Measurements from ENCODE around the gene APPL2.
A peak's percentile ranks its signal among the peaks of the same experiment; 100 is the strongest.

The APPL2 gene, protein sequence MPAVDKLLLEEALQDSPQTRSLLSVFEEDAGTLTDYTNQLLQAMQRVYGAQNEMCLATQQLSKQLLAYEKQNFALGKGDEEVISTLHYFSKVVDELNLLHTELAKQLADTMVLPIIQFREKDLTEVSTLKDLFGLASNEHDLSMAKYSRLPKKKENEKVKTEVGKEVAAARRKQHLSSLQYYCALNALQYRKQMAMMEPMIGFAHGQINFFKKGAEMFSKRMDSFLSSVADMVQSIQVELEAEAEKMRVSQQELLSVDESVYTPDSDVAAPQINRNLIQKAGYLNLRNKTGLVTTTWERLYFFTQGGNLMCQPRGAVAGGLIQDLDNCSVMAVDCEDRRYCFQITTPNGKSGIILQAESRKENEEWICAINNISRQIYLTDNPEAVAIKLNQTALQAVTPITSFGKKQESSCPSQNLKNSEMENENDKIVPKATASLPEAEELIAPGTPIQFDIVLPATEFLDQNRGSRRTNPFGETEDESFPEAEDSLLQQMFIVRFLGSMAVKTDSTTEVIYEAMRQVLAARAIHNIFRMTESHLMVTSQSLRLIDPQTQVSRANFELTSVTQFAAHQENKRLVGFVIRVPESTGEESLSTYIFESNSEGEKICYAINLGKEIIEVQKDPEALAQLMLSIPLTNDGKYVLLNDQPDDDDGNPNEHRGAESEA

DNA sequence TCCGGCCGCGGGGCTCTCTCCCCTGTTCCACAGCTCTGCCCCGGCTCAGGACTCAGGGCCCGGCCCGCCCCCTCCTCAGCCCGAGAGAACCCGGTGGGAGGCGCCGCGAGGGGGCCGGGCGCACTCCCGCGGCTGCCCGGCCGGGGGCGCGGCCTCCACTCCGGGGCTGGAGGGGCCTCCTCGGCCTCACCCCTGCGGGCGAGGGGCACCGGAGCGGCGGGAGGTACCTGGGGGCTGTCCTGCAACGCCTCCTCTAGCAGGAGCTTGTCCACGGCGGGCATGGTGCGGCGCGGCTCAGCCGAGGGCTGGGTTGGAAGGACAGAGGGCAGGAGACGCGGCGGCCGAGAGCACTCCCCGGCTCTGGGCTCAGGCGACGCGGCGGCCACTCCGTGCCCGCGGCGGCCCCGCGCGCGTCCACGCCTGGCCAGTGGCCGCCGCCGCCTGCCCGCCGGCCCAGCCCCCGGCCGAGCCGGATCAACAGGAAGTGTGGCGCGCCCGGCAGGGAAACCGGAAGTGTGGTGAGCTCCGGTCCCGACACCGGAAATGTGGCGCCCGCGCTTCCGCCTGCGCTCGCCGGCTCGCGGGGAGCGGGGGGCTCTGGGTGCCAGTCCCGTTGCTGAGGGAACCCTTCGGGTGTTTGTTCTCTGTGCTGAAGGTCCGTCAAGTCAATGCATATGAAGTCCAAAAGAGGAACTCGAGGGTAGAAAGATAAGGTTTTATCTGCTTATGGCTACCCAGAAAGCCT lies at the start of gene APPL2:
TSS of gene APPL2 (minus strand) at position 443 of the 745 bp plus-strand sequence. CDS start at position 281, 162 bp downstream.
- peak; percentile 97 for DNase-seq

DNA sequence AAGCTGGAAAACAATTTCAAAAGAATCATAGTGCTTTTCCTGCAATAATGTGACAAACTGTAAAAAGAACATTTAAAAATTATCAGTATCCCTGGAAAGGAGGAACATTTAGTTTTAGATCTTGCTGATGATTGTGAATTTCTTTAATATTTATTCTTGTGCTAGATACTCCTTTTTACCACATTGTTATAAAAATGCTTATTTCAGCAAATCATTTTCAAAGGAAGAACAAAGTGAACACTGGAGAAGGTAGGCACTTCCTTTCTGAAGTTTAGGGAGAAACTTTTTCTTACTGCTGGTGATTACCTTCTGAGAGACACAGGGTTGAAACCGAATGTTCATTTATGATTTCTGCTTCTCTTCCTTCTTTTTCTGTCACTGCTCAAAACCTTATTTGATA lies 49.4 kb upstream of the APPL2 start:
- DNase-seq, result no peak

DNA sequence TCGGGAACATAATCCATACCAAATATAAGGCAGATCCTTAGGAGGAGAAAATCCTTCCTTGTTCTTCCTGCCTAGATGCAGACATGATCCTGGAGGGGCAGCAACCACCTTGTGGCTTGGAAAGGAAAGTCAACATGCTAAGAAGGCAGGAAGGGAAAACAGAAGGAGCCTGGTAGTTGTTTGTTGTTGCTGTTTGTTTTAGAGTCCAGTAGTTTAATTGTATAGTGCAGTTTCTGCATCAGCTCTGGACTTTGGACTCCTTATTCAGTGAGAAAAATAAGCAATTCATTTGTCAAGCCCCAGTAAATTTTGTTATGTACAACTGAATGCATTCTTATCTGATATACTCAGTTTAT lies 45.7 kb upstream of the APPL2 start:
- DNase-seq, result peak; percentile 54

DNA sequence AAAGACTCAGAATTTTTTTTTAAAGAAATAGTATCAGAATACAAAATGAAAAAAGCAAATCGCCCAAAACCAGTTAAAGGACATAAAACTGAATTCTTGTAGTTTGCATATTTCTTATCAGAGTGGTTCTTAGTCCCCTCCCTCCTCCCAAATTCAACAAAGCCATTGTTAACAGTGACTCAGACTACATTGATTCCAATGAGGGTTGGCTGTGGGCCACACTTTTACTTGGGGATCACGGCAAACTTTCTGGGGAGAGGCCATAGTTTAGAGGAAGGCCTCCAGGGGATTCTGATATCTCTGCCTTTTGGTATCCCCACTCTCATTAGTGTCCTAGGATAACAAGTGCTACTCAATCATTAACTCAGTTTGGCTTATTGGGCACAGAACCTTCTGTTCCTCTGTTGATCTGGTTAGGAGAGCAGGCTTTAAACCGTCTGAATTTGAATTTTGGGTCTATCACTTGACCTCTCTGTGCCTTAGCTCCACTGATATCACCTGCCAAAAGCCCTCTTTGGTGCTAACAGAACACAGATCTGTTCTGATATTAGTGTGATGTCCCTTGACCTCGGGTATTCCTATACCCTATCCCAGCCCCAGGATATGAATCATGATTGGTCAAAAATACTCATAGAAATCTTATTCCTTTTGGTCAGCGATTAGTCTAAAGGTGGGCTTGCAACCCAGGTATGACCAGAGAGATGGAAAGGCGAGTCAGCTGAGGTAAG lies 45.2 kb upstream of the APPL2 start:
- DNase-seq, result no peak

DNA sequence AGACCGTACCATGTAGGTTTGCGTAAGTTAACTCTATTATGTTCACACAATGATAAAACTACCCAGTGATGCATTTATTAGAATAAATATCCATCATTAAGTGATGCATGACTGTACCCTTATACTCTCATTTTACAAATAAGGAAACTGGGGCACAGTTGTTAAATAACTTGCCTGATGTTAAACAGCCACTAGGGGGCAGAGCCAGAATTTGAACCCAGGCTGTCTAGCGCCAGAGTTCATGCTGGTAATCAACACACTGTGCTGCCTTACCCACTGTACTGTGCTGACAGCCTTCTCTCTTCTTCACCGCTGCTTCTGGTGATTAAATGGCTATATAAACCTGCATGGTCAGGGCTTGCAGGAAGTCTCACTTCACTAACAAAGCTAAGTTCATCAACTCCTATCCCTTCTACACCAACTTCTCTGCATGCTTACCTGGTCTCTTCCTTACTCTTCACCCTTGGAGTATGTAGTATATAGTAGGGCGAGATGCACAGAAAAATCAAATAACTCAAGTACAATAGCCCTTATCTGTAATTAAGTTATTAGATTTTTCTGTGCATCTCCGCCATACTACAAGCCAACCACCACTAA lies 43.6 kb upstream of the APPL2 start:
- peak; percentile 67 for DNase-seq

DNA sequence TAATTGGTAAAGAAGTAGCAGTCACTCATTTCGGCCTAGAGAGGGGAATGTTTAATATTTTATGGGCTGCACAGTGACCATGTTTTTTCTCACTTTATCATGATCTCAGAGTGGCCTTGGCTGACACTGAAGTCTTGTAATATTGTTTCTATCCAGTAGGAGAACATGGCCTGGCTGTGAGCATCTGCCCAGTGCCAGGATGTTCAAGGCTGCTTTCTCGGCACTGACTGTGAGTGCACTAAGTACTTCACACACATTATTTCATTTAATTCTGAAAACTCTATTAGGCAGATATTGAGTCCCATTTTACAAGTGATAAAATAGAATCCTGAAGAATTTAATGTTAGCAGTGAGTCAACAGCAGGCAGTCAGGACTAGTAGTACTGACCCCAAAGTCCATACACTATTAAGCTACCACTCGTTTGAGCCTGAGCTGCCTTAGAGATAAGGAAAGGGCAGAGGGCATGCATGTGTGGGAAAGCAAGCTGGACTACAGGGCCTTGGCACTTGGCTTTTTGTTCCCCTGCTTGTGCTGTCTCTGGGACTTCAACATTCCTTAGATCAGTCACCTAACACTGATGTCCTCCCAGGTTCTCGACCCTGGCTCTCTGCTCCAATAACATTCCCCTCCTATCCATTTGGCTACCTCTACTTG lies 42.2 kb upstream of the APPL2 start:
- peak; percentile 21 for DNase-seq

DNA sequence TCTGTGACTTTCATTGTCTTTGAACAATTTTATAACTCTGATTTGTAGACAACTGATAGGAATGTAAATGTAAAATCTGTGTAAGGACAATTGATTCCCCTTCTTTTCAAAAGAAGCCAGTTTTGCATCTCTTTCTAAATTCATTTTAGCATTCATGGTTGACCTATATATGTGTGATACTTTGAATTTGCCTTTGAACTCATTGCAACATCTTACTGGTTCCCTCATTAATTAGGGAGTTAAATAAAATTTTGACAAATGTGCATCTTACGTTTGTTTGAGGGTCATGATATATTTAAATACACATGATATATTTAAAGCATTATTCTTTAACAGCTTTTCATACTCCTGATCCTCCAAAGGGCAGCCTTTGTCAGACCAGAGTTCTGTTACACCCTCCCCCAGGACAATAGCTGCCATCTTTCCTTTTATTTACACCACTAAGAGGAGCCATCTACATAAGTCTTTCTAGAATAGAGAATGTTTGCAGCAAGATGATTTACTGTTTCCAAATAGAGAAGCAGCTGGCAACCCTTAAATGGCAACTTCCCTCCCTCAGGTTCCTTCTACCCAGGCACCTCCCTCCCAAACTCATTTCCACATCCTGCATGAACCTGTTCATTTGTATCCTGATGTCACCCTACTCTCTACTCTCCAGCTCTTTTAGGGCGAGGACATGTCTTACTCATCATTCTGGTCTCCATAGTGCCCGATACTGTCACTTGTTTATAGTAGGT lies 40.2 kb upstream of the APPL2 start:
- DNase-seq, result peak; percentile 90

DNA sequence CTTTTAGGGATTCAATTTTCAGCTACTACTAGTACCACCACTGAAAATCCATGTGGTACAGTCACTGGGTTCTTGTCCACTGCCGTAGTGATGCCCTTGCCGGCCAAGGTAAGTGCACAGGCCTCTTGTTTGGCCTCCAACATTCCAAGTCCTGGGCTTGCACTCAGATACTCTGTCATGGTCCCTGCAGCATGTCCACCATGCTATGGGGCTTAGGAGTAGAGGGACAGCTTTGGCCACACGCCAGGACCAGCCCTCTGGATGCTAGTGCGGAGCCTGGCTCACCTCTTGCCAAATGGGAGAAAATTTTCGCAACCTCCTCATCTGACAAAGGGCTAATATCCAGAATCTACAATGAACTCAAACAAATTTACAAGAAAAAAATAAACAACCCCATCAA lies 38.6 kb upstream of the APPL2 start:
- DNase-seq, result no peak

DNA sequence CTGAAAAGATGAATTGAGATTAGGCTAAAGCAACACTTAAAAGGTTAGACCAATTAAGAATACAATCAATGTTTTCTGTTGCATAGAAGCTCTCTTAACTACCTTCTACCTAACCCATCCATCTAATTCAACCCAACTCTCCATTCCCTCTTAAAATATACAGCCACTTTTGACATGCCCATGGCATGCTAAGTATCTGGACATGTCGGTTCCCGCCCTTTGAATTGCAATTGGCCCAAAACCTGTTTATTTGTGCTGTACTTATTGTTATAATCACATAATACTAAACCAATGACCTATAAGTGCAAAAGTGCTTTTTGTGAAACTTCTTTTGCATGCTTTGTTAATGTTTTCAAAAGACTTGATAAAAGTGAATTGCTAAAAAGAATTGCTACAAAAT lies 37.6 kb upstream of the APPL2 start:
- DNase-seq, result peak; percentile 67

DNA sequence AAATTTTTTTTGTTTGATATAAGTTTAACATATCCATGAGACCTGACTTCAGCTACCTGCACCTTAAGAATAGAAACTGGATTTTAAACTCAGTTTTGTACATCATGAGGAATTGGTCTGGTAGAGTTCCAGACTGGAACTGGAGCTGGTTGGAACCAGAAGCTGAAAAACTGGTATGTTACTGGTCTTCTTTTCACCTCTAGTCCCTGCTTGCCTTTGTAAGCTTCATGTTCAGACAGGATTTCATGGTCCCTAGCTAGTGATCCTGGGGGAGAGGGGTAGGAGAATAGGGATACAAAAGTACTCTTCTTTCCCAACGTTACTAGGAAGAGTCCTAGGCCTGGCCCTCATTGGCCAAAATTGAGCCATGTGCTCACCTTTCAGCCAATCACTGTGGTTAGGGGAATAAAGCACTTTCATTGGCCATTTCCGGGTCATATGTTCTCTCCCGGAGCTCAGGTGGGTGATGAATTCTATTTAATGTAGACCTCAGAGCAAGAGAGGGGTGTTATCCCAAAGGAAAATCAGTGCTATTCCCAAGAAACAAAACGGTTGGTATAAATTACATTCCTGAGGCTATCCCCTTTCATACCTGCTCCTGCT lies 36.9 kb upstream of the APPL2 start:
- peak; percentile 55 for DNase-seq

DNA sequence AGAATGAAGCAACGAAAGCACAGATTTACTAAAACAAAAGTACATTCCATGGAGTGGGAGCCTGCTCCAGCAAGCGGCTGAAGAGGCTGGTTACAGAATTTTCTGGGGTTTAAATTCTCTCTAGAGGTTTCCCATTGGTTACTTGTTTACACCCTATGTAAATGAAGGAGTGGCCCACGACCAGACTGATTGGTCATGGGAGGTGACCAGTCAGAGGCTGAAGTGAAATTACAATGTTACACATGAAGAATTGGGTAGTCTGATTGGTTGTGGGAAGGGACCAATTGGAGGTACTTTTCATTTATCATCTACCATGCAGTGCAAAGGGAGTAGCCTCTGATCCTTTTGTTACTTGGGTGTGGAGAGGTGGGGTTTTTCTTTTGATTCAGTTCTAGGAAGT lies 36.2 kb upstream of the APPL2 start:
- DNase-seq, result no peak

DNA sequence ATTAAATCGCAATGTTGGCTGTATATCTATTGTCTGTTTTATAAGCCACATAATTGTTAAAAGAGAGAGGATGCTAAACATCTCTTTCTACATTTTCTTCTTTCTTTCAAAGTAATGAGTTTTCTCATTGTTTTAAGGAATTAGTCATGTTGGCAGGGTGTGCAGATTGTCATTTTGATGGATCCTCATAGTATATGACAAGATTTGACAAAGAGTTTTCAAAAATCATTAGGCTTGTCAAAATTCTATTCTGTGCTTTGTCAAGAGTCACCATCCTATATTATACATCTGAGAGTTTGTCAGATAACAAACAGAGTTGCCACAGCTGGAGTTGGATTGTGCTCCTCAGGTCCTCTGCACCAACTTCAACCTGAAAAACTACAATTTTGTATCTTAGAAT lies 35.4 kb upstream of the APPL2 start:
- DNase-seq, result no peak

DNA sequence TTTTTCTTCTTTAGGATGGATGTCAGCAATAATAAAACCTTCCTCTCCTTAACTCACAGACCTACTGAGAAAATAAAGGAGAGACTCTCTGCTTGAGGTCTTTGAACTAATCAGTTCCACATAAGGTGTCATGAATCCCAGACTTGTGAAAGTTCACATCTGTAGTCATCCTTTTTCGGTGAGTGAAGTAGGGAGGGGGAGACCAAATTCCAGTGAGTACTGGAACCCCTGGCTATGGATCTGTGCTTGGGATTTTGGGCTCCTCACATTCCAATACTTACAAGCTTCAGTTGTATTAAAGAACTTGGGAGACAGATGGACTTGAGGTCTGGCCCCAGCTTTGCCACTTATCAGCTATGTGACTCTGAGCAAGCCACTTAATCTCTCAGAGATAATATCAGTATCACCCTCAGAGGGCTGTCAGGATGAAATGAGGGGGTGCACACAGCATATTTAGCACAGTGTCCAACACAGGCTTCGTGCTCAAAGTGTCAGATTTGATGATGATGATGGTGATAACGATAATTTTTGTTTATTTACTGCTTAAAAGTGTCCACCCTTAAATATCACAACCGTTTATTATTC lies 34.8 kb upstream of the APPL2 start:
- DNase-seq, result no peak

DNA sequence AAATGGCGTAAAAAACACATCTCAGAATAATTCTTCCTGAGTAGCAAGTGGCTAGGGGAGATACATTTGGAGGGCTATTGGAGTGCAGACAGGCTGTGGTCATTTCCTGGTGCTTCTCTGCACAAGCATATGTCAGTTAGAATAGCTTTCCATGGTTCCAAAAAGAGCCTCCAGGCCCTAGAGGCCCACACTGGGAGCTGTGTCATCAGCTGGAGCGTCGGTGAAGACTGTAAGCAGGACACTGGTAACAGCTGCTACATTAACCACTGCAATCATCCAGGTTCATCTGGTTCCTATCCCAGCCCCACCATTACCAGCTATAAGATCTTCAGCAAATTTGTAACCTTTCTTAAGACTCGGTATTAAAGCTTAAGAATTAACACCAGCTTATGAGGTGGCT lies 31.7 kb upstream of the APPL2 start:
- DNase-seq, result no peak

DNA sequence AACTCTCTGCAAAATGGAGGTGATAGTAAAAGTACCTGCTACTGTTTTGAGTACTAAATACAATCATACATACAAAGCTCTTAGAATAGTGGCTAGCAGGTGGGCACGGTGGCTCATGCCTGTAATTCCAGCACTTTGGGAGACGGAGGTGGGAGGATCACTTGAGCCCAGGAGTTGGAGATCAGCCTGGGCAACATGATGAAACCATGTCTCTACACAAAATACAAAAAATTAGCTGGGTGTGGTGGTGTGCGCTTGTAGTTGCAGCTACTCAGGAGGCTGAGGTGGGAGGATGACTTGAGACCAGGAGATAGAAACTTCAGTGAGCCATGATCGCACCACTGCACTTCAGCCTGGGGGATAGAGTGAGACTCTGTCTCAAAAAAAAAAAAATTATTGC lies 28.8 kb upstream of the APPL2 start:
- no peak for DNase-seq

DNA sequence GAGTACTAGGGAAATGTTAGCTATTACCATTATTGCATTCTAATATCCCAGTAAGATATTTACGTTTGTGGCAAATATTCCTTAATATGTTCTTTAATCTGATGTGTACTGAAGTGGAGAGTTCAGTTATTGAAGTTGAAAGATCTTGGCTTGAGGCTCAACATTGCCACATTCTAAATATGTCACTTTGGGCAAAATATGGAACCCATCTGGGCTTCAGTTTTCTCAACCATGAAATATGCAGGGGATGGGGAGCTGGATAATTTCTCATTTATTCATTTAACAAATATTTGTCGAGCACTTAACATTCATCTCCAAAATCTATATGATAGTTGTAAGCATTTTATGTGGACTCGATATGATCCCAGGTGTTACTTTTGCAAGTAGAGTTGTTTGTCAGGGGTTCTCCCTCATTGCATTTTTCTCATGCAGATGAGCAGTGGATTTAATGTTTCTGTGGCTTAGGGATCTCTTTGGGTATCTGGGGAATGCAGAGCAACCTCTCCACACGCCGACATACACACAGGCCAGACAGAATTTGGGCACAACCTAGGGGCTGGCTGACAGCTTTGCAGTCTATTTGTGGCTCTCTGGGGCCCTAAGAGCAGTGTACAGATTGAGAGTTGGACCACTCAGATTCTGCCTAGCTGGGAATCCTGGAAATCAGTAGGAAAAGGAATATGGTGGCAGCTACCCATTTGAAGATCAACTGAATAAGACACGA lies 26.6 kb upstream of the APPL2 start:
- DNase-seq, result no peak

DNA sequence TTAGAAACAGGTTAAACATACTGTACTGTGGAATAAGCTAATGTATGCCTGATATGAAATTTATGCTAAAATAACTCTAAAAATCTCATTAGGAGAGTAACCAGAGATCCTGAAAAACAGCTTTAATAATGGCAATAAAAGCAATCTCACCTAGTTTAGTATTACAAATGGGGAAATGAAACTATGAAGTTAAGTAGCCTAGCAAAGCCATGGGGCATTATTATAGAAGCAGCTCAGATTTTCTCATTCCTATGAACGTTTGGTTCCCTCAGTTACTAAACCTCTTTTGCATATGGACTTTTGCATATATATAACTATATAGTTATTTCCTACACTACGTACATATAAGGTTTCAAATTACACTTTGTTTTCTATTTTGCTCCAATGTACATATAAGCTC lies 25.0 kb upstream of the APPL2 start:
- DNase-seq, result no peak

DNA sequence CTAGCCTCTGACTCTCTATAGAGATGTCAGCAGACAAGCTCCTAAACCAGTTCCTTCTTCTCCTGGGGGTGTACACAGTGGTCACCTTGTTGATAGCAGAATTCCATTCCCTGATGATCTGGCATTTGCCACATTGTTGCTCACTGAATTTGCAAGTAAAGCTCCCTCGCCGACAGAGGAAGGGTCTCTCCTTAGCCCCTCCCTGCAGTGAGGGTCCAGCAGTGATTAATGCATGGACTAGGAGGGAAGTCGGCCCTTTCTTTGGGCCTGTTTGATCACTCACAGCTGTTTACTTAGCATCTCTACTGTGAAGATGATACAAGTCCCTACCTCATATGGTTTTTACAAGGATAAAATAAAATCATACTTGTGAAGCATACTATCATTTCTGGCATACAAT lies 23.3 kb upstream of the APPL2 start:
- no peak for DNase-seq

DNA sequence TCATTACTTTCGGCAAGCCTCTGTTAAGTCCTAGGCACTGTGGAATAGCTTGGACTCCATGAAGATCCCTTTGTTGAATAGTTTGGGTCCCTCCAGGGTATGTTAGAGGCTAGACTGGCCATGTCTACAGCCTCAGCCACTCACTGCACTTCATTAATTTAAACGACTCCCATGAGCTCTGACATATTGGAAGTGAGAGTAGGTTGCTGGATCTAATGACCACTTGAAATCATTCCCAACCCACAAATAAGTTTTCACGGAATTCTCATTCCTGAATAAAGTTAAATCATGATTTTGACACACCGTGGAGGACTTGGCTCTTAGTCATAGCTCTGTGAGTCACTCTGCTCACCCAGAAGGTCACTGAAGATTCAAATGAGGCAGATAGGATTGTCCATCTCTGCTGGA lies 21.4 kb upstream of the APPL2 start:
- DNase-seq, result no peak

DNA sequence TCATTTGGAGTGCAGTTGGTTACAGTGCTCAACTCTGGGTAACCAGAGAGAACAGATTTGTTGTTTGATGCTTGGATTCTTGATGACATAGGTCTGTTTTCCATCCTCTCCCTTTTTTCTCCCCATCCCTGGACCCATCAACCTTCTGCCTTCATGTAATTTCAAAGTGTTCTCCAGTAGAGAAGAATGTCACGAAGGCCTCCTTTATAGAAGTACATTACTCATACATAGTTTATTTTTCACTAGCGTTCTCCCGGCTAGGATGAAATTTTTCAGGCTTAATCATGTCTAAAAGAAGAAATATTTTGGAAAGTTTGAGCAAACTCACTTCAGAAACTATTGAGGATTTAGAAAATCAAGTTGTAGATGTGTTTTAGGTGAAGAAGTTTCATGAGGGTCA lies 20.9 kb upstream of the APPL2 start:
- no peak for DNase-seq
